ENCODE results near the gene MS4A13.

DNA sequence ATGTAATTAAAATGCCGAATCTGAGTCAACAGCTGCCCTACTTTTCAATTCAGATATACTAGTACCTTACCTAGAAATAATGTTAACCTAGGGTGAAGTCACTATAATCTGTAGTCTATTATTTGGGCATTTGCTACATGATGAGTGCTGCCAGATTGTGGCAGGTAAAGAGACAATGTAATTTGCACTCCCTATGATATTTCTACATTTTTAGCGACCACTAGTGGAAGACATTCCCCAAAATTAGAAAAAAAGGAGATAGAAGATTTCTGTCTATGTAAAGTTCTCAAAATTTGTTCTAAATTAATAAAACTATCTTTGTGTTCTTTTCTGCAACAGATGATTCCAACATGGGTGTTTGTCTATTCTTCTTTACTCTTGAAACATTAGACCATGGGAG, 45.5 kb upstream of the MS4A13 start:
- TF ChIP-seq YY1 (IDR thresholded peaks at IDR 0.05; ENCODE audit: insufficient read depth, insufficient read length) (no peak), ZNF274 (IDR thresholded peaks at IDR 0.05; ENCODE audit: low read depth, low read length) (no peak), SUZ12 (IDR thresholded peaks at IDR 0.05; ENCODE audit: extremely low read depth, insufficient read depth, insufficient read length) (no peak)
